Activated naive CD8-positive, alpha-beta T cell (primary cell): ENCODE measurements around the gene ZMAT5.
A peak's percentile ranks its signal among the peaks of the same experiment; 100 is the strongest.

Experiments used
- H3K27ac Mint-ChIP-seq: one replicate; pipeline ENCODE4 v1.8.0; 2021; ENCODE audit warnings: mixed read lengths
- H3K27me3 Mint-ChIP-seq: one replicate; pipeline ENCODE4 v1.8.0; 2021; ENCODE audit warnings: mixed read lengths
- H3K36me3 Mint-ChIP-seq: one replicate; pipeline ENCODE4 v1.8.0; 2021; ENCODE audit warnings: mixed read lengths
- H3K4me1 Mint-ChIP-seq: one replicate; pipeline ENCODE4 v1.8.0; 2021; ENCODE audit warnings: low read depth, mixed read lengths
- H3K4me3 Mint-ChIP-seq: one replicate; pipeline ENCODE4 v1.8.0; 2021; ENCODE audit warnings: mild to moderate bottlenecking, mixed read lengths
- H3K9me3 Mint-ChIP-seq: one replicate; pipeline ENCODE4 v1.8.0; 2021; ENCODE audit warnings: low read depth, mixed read lengths

Gene ZMAT5

GRCh38 chr22:29798318-29798717 is 31.5 kb upstream of the ZMAT5 start:
- Mint-ChIP-seq H3K9me3 (no peaks in the 10 kb centered on the region), H3K27me3 (no peaks in the 10 kb centered on the region), H3K4me1 (no peaks in the 10 kb centered on the region), H3K27ac (no peak overlapping the region), H3K4me3 (no peak overlapping the region), H3K36me3 (peaks cover 2% of the 10 kb centered on the region)

- Mint-ChIP-seq H3K9me3 (no peaks in the 10 kb centered on the region), H3K27me3 (no peaks in the 10 kb centered on the region), H3K4me3 (no peak overlapping the region), H3K36me3 (peaks cover 2% of the 10 kb centered on the region), H3K27ac (no peak overlapping the region), H3K4me1 (no peaks in the 10 kb centered on the region)
Observed at GRCh38 chr22:29797351-29797750, 30.5 kb upstream of the ZMAT5 start.

DNA sequence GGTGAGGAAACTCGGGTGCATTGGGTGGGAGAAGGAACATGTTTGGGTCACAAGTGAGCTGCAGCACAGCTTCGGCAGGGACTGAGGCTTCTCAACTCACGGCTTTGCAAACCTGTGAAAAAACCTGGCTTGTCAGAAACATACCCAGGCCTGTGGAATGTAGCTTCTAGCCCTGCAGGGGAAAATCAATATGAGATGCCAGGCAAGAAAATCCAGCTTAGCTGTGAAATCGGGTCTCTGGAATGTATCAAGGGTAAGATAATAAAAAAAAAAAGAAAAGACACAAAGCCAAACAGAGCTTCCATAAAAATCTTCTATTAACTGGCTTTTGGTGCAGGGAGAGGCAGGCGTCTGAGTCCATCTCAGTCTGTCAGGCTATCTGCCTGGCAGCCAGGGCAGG is 28.9 kb upstream of the ZMAT5 start:
- no peaks in the 10 kb centered on the region for H3K9me3 Mint-ChIP-seq
- H3K36me3 Mint-ChIP-seq, result peaks cover 2% of the 10 kb centered on the region
- H3K27me3 Mint-ChIP-seq, result no peaks in the 10 kb centered on the region
- H3K4me3 Mint-ChIP-seq, result no peak overlapping the region
- no peak overlapping the region for H3K27ac Mint-ChIP-seq
- no peaks in the 10 kb centered on the region for H3K4me1 Mint-ChIP-seq

GRCh38 chr22:29793396-29793795 is 26.6 kb upstream of the ZMAT5 start:
- H3K36me3 Mint-ChIP-seq, result peaks cover 2% of the 10 kb centered on the region
- H3K4me3 Mint-ChIP-seq, result no peak overlapping the region
- H3K27me3 Mint-ChIP-seq, result no peaks in the 10 kb centered on the region
- H3K27ac Mint-ChIP-seq, result no peak overlapping the region
- H3K9me3 Mint-ChIP-seq, result no peaks in the 10 kb centered on the region
- no peaks in the 10 kb centered on the region for H3K4me1 Mint-ChIP-seq

DNA sequence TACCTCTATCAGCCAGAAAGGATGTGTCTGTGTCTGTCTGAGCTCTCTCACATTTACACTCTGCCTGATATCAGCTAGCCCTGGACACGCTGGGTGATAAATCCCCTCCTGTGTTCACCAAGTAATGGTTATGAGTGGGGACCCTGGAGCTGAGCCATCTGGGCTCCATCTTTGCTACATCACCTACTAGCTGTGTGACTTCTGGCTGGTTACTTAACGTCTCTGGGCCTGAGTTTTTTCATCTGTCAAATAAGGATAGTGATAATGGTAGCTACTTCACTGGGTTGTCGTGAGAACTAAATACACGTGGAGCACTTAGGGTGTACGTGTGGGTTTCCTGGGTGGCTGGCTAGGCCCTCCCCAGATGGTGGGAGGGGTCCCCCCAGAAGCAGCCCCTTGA is 23.3 kb upstream of the ZMAT5 start:
- Mint-ChIP-seq H3K27me3 (no peaks in the 10 kb centered on the region), H3K4me3 (no peak overlapping the region), H3K9me3 (no peaks in the 10 kb centered on the region), H3K4me1 (no peaks in the 10 kb centered on the region), H3K36me3 (peaks cover 5% of the 10 kb centered on the region), H3K27ac (peak overlapping the region; percentile 22)

DNA sequence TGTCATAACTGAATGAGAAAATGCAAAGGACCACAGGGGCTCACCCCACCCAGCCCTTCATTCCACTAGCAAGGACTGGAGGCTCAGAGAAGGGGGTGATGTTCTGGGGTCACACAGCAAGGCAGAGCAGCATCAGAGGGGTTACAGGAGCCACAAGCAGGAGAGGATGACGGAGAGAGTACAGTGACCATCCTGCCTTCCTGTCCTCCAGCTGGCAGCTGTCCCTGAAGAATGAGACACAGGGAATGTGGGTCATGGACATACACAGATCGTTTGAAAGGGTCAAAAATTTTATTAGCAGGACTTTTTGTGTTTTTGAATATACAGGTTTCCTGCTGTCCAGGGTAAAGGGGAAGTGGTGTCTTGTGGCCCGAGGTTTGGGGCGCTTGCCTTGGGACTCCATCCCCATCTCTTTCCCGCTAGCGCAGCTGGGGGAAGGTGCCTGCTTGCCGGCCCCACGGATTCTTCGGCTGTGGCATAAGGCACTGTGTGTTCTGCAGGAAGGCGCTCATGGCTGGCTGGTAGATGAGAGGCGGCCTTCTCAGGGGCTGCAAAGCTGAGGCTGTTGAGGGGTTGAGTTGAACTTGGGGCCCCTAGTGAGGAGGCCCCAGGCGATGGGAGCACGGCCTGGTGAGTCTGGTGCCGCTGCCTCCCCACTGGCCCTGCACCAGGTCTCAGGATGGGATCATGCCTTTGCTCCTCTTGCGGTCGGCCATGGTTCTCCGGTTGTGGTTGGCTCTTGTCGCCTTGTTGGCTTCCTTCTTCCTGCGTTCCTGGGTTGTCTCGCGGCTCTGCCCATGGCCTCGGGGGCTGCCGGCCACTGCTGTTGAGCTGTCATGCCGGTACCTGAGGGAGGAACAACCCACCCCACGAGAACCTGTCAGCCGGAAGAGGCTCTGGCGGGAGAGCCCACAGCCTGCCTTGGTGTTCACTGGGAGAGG is 21.8 kb upstream of the ZMAT5 start:
- H3K9me3 Mint-ChIP-seq, result no peaks in the 10 kb centered on the region
- no peak overlapping the region for H3K4me3 Mint-ChIP-seq
- H3K36me3 Mint-ChIP-seq, result peaks cover 5% of the 10 kb centered on the region
- H3K27ac Mint-ChIP-seq, result no peak overlapping the region
- no peaks in the 10 kb centered on the region for H3K27me3 Mint-ChIP-seq
- no peaks in the 10 kb centered on the region for H3K4me1 Mint-ChIP-seq

GRCh38 chr22:29787371-29787980 is 20.7 kb upstream of the ZMAT5 start:
- Mint-ChIP-seq H3K9me3 (no peaks in the 10 kb centered on the region), H3K27me3 (no peaks in the 10 kb centered on the region), H3K36me3 (peaks cover 5% of the 10 kb centered on the region), H3K27ac (no peak overlapping the region), H3K4me1 (no peaks in the 10 kb centered on the region), H3K4me3 (no peak overlapping the region)

GRCh38 chr22:29786031-29786430 is 19.2 kb upstream of the ZMAT5 start:
- Mint-ChIP-seq H3K9me3 (no peaks in the 10 kb centered on the region), H3K36me3 (peaks cover 5% of the 10 kb centered on the region), H3K4me1 (no peaks in the 10 kb centered on the region), H3K4me3 (no peak overlapping the region), H3K27me3 (no peaks in the 10 kb centered on the region), H3K27ac (no peak overlapping the region)

DNA sequence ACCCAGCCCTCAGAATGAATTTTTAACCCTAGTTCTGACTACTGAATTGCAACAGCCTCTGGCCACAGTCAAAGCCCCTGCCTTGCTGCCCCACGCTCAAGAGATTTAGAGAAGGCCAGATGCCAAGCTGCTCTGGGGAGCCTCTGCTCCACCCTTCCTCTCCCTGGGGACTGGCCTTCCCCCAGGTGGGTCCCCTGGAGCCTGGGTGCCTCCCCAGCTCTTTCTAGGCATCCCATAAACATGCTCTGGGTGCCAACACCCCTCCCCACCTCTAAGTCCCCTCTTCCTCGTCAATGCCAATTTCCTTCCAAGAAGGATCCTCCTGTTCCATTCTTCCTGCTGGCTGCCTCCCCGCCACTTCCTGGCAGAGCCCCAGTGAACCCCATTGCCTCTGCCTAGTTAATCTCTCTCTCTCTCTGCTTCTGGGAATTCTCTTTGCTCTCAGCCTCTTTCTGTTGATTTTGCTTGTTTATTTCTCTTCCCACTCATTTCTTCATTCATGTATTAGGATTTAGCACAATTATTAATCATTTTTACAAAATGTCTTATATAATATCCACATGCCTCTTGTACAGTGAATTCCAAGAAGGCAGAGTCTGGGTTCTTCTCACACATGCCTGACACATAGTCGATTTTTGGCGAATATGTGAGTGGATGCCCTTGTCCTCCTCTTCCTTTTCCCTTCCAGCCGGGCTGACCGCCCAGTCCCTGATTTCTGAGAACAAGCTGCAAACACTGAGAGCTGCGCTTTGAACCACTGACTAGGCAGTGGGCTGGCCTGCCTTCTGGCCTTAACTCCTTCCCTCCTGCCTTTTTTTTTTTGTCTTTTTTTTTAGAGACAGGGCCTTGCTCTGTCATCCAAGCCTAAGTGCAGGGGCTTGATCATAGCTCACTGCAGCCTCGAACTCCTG is 17.9 kb upstream of the ZMAT5 start:
- peaks cover 5% of the 10 kb centered on the region for H3K36me3 Mint-ChIP-seq
- no peak overlapping the region for H3K27ac Mint-ChIP-seq
- no peaks in the 10 kb centered on the region for H3K9me3 Mint-ChIP-seq

GRCh38 chr22:29782061-29782845 is 15.4 kb upstream of the ZMAT5 start:
- no peak overlapping the region for H3K4me3 Mint-ChIP-seq
- no peaks in the 10 kb centered on the region for H3K4me1 Mint-ChIP-seq
- H3K9me3 Mint-ChIP-seq, result no peaks in the 10 kb centered on the region
- peaks cover 2% of the 10 kb centered on the region for H3K36me3 Mint-ChIP-seq
- no peak overlapping the region for H3K27ac Mint-ChIP-seq
- H3K27me3 Mint-ChIP-seq, result no peaks in the 10 kb centered on the region

More for the DNA sequence above, 17.9 kb upstream of the ZMAT5 start:
- Mint-ChIP-seq H3K4me3 (no peak overlapping the region), H3K27me3 (no peaks in the 10 kb centered on the region), H3K4me1 (no peaks in the 10 kb centered on the region)

DNA sequence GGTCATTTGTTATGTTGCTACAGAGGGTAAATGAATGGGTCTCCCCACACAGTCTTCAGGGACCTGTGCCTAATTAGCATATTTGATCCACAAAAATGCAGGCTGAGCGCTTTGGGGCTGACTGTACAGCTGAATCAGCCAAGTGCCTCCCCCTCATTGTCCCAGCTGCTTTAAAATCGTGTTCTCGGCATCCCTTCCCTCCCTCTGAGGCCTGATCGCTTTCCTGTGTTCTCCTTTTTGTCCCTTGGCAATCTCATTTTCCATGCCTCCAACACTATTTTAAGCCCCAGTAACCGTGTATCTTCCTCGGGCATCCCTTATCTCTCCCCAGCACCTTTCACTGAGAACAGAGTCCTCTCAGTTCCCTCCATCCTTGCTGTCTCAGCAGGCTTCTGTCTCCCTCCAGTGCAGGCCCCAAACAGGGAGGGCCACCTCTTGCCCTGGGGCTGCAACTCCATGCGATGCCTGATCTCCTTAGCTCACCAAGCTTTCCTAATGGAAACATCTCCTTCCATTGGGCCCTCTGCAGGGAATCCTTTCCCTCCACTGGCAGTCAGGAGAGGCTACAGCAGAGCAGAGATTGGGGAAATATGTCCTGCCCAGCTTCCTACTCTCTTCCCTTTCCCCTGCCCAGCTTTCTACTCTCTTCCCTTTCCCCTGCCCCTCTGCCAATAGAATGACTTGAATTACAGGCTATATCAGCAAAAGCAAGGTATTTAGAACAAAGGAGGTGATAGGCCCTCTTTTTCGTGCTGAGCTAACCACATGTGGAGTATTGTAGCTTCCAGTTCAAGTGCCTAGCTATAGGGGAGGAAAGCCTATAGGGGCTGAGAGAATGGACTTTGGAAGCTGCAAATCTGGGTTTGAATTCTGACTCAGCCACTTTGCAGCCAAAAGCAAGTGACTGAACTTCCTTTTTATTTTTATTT is 14.2 kb upstream of the ZMAT5 start:
- Mint-ChIP-seq H3K27me3 (no peaks in the 10 kb centered on the region), H3K4me3 (no peak overlapping the region), H3K27ac (no peak overlapping the region), H3K36me3 (no peaks in the 10 kb centered on the region), H3K9me3 (no peaks in the 10 kb centered on the region), H3K4me1 (no peaks in the 10 kb centered on the region)

GRCh38 chr22:29780220-29780619 is 13.4 kb upstream of the ZMAT5 start:
- Mint-ChIP-seq H3K36me3 (no peaks in the 10 kb centered on the region), H3K4me1 (no peaks in the 10 kb centered on the region), H3K27ac (no peak overlapping the region), H3K9me3 (no peaks in the 10 kb centered on the region), H3K4me3 (no peak overlapping the region), H3K27me3 (no peaks in the 10 kb centered on the region)

DNA sequence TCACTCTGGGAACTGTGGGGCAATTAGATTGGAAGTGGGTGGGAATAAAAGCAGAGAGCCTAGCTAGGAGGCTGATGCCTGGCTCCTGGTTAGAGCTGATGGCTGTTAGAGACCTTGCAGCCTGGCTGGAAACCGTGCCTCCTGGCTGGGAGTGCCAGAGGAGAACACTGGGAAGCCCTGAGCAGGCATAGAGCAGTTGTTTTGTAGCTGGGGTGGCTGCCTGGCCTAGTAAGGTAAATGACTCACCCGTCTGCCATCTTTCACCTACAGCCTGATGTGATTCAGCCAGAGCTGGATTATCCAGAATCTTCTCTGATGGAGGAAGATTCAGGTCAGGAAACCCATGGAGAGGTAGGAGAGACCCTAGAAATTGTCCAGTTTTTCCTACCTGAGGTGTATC is 6.4 kb upstream of the ZMAT5 start:
- no peaks in the 10 kb centered on the region for H3K9me3 Mint-ChIP-seq
- no peak overlapping the region for H3K4me3 Mint-ChIP-seq

More for the DNA sequence above, 6.4 kb upstream of the ZMAT5 start:
- Mint-ChIP-seq H3K4me1 (peaks cover 12% of the 10 kb centered on the region), H3K27me3 (no peaks in the 10 kb centered on the region), H3K36me3 (peaks cover 2% of the 10 kb centered on the region), H3K27ac (no peak overlapping the region)
